ENCODE measurements around the gene MYL12A.
"Not testable (repeated sequence)": the region's sequence is repeated elsewhere in the genome, so short reads cannot be mapped to it uniquely, and the experiment has no call there.

MYL12A gene

DNA sequence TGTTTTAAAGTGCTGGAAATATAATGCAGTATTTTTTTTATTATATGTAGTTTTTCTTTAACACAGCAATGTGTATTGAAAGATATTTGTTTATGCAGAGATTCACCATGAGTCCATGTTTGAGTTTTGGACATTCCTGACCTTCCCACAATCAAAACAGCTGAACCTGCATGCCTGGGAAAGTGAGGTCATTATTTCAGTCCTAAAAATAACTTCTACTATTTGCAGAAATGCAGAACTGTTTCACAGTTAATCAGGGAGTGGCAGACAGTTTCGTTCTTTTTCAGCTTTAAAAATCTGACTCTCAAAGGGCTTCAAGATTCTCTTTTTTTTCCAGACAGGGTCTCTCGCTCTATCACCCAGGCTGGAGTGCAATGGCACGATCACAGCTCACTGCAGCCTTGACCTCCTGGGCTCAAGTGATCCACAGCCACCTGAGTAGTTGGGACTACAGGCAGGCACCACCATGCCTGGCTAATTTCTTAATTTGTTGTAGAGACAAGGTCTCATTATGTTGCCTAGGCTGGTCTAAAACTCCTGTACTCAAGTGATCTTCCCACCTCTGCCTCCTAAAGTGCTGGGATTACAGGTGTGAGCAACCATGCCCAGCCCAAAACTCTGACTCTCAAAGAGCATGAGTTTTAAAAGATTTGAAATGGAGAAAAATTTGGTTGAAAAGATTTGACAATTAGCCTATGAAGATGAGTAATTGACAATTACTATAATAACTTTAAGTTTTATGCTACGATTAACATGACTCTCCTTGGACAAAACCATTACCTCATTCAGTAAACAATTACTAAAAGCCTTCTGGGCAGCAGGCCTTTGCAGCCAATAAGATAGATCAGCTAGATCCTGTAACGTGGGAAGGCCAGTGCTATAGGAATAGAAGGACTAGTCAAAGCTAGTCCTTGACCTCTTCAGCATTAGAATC lies 9.4 kb downstream of the MYL12A start:
- DNase-seq, result no peak

DNA sequence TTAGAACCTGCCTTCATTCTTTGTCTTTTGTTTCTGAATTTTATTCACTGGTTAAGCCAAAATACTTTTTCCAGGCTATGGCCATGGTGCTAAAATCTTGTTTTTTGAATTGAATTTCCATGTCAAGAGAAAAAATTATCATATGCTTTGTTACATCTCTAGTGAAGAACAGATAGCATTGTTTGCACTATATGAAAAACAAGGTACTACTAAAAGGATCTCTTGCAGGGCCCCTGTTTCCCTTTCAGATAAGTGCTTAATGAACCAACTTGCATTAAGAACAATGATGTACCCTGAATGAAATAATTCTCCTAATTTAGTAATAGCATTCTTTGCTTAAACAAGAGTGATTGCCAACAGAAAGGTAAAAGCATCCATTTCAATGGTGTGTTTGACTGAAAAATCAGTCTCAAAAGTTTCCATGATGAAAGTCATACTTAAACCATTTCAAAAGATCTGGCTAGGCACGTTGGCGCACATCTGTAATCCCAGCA lies 10.1 kb downstream of the MYL12A start:
- DNase-seq, result no peak

DNA sequence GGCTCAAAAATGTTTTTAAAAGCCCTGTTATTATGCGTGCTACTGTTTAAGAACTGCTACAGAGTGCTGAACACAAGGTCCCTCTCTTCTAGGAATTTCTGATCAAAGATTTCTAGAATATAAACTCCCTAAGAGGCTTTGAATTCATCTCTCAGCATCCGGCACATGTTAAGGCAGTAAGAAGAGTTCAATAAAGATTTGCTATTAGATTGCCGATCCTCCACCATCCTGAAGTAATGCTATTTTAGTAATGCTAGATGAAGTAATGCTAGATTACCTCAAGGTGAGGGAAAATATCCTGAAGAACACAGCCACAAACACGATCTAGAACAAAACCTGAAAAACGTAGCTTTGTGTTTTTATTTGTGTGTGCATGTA lies 13.4 kb downstream of the MYL12A start:
- no peak for DNase-seq

DNA sequence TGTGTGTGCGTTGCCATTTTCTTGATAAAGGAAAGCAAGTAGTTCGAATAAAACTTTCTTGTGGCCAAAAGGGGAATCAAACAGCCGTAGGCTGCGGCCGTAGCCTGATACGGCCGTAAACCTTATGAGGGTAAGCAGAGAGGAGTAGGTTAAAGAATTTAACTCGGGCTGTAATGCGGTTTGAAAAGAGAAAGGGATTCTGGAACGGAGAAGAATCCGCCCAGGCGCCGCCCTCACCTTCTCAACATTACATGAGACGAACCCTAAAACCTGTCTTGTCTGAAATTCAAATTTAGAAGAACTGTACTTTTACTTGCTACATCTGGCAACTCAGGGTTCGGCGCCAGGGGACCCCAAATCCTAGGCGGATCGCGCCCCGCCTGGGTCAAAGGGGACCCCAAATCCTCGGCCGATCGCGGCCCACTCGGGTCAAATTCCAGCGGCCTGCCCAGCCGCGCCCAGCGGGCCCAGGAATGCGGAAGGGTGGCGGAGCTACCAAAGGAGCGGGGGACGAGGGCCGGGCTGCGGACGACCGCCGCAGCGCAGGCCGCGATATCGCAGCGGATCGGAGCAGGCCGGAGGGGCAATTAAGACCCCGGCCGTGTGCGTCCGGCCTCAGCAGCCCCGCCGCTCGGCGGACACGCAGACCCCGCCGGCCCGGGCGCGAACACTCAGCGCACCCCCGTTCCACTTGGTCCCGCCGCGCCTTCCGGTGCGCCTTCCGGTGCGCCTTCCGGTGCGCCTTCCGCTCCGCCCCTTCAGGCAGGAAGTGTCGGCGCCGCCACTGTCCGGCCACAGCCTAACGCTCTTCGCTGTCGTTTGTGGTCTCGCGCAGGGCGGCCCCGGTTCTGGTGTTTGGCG lies 14.0 kb downstream of the MYL12A start, which contains the start of gene MYL12B:
Gene MYL12B, plus strand, starts transcription at position 761 of the 861 bp plus-strand sequence. CDS start 10,766 bp downstream, outside the sequence.
- peak; percentile 12 for DNase-seq

DNA sequence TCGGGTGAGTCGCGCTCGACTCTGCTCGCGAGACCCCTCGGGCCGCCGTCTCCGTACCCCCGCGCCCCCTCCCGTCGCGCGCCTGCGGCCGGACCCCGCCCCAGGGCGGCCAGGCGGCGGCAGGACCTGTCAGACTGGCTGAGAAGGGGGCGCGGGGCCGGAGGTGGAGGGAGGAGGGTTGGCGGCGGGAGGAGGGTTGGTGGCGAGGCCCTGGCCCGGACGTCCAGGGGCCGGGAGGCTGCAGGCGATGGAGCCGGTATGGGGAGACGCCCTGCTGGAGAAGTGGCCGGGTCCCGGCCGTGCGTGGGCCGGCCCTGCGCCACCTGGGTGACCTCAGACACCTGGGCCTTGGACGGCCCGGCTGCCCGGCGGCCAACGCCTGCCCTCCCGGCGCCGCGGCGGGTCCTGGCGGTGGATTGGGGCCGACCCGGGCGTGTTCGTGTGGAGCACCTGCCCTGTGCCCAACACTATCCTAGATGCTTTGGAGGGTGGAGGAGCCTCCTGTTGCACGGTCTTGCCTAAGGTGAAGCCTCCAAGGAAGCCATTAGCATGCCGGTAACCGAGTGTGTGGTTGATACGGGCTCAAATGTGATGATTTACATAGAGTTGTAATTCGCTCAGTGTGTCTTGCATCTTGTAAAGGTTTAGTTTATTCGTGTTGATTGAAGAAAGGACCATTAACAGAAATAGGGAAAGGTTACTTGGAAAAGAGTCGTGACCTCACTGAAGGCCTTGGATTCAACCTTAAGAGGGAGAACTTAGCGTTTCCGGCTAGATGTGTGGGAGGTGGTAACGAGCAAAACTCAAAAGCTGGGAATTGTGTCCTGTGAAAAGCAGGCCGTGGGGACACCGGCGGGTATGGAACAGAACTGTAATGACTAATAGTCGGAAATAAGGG lies 14.9 kb downstream of the MYL12A start:
- DNase-seq, result no peak

DNA sequence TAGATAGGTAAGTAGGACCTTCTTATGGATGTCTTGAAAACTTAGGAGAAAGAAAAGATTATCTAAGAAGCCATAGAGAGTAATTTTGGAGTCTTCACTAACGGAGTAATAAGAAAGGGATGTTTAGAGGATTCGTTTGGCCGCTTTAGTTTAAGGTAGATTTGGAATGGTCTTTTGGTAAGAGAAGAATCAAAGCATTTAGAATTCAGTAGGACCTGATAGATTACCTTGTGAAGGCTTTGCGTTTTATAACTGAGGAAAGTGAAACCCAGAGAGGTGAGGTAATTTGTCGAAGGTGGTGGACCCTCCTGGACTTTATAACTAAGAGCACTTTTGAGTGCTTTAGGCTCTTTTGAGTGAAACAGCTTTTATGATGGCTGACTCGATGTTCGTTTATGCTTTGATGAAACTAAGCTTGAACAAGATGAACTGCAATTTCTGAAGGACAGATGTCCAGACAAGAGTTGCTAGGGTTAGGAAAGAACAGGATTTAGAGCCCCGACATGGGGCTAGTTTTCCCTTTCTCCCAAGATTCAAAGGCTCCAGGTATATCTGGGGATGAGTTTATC lies 15.6 kb downstream of the MYL12A start:
- DNase-seq, result no peak

DNA sequence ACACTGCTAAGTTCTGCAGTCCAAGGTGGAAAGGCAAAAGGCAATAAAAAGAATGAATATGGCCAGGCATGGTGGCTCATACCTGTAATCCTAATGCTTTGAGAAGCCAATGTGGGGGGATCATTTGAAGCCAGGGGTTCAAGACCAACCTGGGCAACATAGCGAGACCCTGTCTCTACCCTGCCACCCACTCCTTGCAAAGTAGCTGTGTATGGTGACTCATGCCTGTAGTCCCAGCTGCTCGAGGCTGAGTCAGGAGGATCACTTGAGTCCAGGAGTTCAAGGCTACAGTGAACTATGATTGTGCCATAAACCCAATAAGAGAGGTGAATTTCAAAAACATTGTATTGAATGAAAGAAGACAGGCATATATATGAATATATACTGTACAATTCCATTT lies 16.8 kb downstream of the MYL12A start:
- no peak for DNase-seq

DNA sequence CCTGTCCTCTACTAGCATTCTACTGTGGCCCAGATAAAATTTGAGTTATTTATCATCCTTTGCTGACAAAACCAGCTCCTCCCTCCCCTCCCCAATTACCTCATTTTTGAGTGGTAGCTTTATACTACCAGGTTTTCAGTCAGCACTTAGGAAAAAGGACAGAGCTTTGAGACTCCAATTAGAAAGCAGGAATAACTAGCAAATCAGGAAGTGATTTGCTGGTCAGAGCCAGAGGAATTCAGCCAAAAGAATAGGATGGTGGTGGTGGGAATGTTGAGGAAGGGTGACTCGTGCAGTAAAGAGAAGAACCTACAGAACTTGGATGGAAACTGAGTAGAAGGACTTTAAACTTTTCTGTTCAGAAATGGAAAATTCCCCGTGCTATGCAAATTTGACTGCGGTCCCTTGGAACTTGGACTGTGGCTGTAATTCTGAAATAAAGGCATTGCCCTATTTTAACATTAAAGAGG lies 18.0 kb downstream of the MYL12A start:
- no peak for DNase-seq

DNA sequence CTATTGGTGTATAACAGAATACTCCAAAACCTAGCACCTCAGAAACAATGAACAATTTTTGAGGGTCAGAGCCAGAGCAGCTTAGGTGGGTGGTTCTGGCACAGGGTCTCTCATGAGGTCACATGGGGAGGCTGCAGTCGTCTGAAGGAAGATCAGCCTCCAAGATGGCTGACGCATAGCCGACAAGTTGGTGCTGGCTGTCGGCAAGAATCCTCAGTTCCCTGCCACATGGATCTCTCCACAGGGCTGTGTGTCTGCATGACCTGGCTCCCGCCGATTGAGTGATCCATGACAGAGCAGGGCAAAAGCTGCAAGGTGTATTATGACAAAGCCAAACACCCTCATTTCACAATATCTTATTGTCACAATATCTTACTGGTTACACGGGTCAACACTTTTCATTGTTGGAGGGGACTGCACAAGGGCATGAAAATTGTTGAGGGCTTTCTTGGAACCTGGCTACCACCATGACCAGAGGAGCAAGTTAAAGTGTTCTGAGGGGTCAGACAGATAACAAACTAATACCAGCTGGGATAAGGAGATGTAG lies 18.5 kb downstream of the MYL12A start:
- DNase-seq, result no peak

DNA sequence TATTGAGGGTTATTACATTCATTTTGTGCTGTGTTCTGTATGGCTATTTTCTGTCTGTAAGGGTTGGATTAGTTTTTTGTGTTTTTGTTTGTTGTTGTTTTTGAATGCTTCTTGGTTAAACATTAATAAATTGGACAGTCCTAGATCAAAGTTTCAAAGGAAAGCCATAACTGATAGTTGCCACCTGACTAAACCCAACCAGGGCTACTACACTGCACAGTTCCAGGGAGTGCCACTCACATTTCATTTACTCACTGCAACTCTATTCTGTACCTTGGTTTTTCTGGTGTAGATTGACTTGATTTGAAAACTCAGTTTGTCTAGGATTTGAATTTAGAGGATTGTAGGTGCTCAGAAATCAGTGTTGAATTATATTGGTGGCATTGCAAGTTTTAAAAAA lies 20.7 kb downstream of the MYL12A start:
- DNase-seq, result no peak

DNA sequence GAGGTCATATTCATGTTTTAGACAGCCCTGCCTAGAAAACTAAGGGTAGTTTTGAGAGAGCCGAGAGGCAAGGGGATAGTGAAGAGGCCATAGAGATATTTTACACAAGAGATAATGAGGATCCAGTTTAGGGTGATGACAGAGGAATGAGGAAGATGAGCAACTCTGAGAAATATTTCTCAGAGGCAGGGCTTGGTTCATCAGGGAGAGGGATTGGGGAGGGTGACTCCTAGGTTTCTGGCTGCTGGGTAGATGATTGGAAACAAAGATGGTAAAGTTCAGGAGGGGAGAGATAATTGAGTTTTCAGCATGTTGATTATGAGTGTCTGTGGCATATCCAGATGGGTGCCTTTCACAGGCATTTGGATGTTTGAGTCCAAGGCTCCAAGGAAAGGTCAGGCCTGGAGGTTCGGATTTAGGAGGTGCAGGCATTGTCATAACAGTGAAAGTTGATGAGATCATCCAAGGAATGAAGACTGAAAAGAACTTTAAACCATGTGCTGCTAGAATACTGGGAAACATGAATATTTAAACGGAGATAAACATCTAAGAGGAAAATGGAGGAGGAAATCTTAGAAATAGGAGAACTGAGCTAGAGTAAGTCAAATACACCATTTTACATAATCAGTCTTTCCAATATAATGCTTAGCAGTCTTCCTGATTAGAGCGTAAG lies 21.8 kb downstream of the MYL12A start:
- DNase-seq, result no peak

DNA sequence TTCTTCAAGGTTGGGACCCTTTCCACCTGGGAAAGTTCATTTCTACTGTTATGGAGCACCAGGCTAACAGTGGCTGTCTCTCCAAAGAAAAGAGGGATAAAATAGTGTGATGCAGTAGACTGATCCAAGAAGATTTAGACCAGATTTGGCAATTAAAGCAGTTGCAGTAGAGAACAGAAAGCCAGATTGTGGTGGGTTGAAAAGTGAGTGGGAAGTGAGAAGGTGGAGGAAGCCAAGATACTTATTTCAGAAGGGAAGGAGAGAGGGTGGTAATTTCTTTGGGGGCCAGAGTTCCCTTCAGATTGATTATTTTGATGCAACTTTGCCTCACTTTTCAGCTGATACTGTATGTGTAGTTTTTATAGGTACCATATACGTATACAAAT lies 22.3 kb downstream of the MYL12A start:
- DNase-seq, result no peak

DNA sequence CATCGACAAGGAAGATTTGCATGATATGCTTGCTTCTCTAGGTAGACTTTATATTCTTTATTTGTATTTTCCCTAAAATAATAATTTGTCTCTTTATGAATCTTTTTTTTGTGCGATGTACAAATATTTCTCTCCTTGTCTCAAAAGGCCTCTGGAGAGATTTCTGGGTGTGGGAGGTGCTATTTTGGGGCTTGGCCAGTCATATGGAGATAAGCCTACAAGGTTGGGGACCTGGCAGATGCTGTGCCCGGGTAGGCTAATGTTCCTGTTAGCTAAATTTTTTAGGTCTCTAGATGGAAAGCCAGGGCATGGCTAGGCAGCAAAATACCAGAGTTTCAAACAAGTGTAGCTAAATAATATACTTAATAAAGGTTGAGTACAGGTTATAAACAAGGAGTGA lies 25.4 kb downstream of the MYL12A start:
- DNase-seq, result no peak

DNA sequence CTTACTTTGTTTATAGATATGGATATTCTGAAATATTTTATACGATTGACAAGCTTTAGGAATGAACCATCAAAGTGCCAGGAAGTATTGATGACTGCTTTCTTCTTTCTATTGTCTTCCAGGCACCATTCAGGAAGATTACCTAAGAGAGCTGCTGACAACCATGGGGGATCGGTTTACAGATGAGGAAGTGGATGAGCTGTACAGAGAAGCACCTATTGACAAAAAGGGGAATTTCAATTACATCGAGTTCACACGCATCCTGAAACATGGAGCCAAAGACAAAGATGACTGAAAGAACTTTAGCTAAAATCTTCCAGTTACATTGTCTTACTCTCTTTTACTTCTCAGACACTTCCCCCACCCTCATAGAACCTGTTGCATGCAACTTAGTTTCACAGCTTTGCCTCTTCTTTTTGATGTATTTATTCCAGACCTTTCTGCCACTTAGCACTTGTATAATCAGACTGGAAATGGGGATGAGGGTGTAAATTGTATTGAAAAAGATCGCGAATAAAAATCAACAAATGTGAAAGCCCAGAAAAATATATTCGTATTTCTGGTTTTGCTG lies 30.1 kb downstream of the MYL12A start:
- not testable (repeated sequence) for DNase-seq

DNA sequence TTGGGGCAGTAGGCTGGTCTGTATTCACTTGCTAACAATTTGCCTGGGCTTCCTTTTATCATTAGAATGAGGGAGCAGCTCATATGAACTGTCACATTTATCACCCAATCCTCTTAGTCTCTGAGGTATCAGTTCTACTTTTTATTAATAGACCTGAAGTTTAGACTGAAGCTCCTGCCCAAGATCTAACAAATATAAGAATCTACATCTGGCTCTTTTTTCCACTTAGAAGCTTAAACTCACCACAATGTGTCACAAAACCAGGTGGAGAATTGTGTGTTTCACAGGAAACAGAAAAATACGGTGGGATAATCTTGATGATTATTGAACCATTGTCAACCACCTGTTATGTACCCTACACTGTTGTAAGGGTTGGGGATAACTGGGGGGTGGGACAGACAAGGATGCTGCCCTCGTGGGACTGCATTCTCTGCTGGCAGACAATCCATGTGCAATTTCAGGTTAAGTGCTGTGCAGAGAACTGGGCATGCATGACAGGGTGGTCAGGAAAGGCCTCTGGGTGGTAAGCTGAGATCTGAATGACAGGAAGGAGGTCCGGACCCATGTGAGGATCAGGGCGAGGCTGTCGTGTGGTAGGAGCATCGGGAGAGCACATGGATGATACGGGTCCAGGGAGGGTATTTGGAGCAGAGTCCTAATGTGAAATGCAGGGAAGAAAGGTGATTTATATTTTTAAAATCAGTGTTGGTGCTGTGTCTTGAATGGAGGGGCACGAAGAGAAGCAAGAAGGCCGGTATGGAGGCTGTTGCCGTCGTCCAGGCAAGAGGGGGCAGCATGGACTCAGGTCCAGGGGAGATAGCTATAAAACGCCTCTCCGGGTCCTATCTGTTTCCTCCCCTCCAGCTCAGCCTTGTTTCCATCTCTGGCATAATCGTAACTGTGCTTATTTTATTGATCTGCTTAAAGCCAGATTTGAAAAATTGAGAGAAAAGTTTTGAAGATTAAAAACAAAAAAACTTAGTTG lies 31.9 kb downstream of the MYL12A start:
- DNase-seq, result no peak

DNA sequence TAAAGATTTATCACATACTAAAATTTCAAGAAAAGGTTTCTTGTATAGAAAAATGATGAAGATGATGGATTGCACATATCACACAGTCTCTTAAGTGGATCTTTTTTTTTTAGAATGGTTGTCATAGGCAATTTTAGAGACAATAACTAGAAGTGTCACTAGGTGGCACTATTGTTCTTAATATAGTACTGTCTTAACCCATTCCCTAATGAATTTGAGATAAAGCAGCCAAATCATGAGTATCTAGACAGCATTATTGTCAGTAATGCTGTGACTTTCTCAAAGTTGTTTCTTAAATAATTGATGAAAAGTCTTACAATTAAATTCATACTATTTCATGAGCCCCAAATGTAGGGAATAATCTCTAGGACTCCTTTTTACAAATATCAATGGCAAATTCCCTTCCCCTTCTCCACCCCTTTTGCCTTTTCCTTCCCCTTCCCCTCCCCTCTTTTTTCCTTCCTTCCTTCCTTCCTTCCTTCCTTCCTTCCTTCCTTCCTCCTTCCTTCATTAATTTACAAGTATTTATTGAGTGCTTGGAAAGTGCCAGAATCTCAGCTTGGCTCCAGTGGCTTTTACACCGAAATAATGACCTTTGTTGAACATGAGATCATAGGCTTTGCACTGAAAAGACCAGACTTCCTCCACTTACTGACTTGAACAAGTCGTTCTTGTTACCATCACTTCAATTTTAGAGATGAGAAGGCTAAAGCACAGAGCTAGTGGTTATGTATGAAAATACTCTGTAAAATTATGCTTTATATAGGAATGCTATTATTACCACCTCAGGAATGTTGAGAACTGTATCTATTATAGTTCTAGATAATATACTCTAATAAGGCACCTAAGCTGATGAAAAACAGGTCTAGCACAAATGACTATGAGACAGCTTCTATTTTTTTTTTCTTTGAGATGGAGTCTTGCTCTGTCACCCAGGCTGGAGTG lies 34.1 kb downstream of the MYL12A start:
- peak; percentile 42 for DNase-seq

DNA sequence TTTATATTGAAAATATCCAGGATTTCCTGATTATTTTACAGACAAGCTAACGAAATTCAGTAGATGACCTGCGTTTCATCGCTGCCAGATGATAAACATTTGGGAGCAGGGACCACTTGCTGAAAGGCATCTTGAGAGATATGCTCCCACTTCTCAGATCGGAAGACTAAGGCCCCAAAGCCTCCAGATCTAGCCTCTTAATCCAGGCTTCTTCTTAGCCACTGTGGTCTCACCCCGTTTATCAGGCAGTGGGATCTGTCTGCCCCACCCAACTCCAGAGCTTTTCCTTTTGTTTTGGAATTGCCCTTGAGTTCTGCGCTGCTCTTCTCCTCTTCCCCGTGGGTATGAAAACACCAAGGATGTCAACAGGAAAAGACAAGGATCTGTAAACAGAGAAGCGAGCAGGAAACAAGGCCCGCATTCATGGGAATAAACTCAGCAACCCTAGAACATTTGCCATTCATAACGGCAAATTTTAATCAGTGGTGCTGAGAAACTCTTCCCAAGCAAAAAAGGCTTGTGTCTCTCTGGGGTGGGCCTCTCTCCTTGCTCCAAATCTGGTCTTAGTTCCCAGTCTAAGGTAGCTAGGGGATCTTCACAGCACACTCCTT lies 35.8 kb downstream of the MYL12A start:
- no peak for DNase-seq

DNA sequence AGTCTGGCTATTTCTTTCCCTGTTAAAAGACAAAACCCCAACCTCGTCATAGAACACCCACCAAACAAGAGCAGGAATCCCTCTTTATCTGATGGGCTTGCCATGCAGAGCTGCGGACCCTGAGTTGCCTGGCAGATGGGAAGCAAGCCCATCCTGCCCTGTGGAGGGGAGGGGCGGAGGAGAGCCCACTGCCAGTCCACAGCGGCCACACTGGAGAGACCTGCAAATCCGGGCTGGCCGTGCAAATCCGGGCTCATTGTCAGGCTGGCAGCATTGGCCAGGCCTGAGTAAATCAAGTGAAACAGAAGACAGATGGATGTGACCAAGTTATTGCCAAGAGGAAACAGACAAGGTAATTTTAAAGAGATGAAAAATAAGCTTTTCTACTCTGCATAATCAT lies 36.3 kb downstream of the MYL12A start:
- no peak for DNase-seq
